MG63 (cell line): ENCODE data around the gene HOXC5. TPM values are rescaled to one million over a fixed set of nuclear protein-coding genes. Genes with fewer than 3 reads are reported as not detected.

ENCODE experiments used
- DNase-seq: peaks from one replicate; pipeline ENCODE4 v3.0.0-alpha.2; 2020
- H3K27me3 ChIP-seq: fragments of 250-450 bp; sonication (Bioruptor Pico); 2 replicates; pipeline ENCODE4 v1.5.1; 2020; ENCODE audit warnings: mild to moderate bottlenecking, moderate library complexity
- H3K36me3 ChIP-seq: fragments of 250-450 bp; sonication (Bioruptor Pico); 2 replicates; pipeline ENCODE4 v1.5.1; 2020; ENCODE audit warnings: mild to moderate bottlenecking, moderate library complexity
- H3K4me3 ChIP-seq: fragments of 250-450 bp; sonication (Bioruptor Pico); 2 replicates; pipeline ENCODE4 v1.5.1; 2020; ENCODE audit warnings: mild to moderate bottlenecking, moderate library complexity
- H3K9me3 ChIP-seq: fragments of 250-450 bp; sonication (Bioruptor Pico); 2 replicates; pipeline ENCODE4 v1.5.1; 2020; ENCODE audit warnings: mild to moderate bottlenecking, moderate library complexity
- total RNA-seq: library from RNA; depleted of rRNA; stranded (reverse); fragments of >200 nt; shearing (Covaris generic); gene quantifications from 2 replicates; pipeline ENCODE4 v1.2.3, GENCODE V29; 2014; ENCODE audit warnings: low replicate concordance

HOXC5 gene
- total RNA-seq, 1 experiment from 2014 or later: not detected

GRCh38 chr12:54022960-54023884 lies 9.6 kb upstream of the HOXC5 start:
- Histone ChIP-seq H3K4me3 (peak overlapping the region; percentile 29), H3K27me3 (no peaks in the 10 kb centered on the region), H3K36me3 (peaks cover 18% of the 10 kb centered on the region), H3K9me3 (no peaks in the 10 kb centered on the region)
- no peak for DNase-seq

- peak; percentile 45 for DNase-seq
- Histone ChIP-seq H3K27me3 (no peaks in the 10 kb centered on the region), H3K4me3 (peak overlapping the region; percentile 29), H3K9me3 (no peaks in the 10 kb centered on the region), H3K36me3 (peaks cover 26% of the 10 kb centered on the region)
Measured at GRCh38 chr12:54024127-54024526, 8.7 kb upstream of the HOXC5 start.

GRCh38 chr12:54024581-54025305 lies 8.1 kb upstream of the HOXC5 start:
- H3K9me3 ChIP-seq: no peaks in the 10 kb centered on the region
- H3K27me3 ChIP-seq: no peaks in the 10 kb centered on the region
- H3K36me3 ChIP-seq: peaks cover 27% of the 10 kb centered on the region
- peak overlapping the region; percentile 29 for H3K4me3 ChIP-seq
- DNase-seq: no peak

GRCh38 chr12:54025499-54026405 lies 7.1 kb upstream of the HOXC5 start:
- no peaks in the 10 kb centered on the region for H3K9me3 ChIP-seq
- peak; percentile 40 for DNase-seq
- H3K27me3 ChIP-seq: no peaks in the 10 kb centered on the region
- peak overlapping the region; percentile 20 for H3K4me3 ChIP-seq
- H3K36me3 ChIP-seq: peaks cover 29% of the 10 kb centered on the region

DNA sequence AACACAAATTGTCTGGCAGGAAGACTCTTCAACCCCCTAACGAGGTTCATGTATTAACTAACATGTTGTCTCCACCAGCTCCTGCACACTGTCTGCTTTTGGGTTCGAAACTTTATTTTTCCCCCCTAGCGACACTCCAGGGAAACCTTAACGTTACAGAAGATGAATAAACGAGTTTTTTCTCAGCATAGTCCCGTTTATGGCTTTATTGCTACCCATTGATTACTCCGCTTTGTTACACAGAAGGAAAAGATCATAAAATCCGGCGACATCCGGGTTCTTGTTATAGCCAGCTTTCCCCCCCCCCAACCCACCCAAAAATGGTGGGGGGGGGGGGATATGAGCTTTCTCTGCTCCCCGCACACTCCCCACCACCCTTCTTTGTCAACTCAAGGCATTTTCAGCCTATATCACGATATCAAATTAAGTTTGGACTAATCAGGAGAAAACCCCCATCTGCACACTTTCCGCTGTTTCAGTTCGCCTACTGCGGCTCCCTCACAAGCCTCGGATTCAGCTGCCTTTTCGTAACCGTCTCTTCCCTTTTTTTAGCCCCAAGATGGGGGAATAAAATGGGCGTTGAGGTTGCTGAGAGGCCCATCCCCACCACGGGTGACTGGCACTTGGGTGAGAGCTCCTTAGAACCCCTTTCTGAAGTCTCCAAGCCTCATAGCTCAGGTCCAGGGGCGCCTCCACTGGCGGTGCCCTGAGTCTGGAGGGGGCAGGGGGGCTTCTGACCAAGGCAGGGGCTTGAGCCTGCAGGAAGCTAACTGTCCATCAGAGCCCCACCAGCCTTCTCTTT lies 6.0 kb upstream of the HOXC5 start:
- Histone ChIP-seq H3K9me3 (no peaks in the 10 kb centered on the region), H3K36me3 (peaks cover 33% of the 10 kb centered on the region), H3K4me3 (no peak overlapping the region), H3K27me3 (no peaks in the 10 kb centered on the region)
- DNase-seq: no peak

GRCh38 chr12:54027442-54027786 lies 5.4 kb upstream of the HOXC5 start:
- Histone ChIP-seq H3K9me3 (no peaks in the 10 kb centered on the region), H3K27me3 (no peaks in the 10 kb centered on the region), H3K4me3 (no peak overlapping the region), H3K36me3 (peaks cover 36% of the 10 kb centered on the region)
- no peak for DNase-seq

- Histone ChIP-seq H3K4me3 (no peak within 1 kb of the TSS), H3K9me3 (no peaks in the 10 kb centered on the region), H3K27me3 (no peaks in the 10 kb centered on the region), H3K36me3 (peaks cover 42% of the 10 kb centered on the region)
- no peak for DNase-seq
Measured at GRCh38 chr12:54028314-54029201, 4.3 kb upstream of the HOXC5 start, which contains the start of gene HOXC6. HOXC6 (plus strand) TSS chr12:54028440; CDS start chr12:54028522, 82 bp downstream.

DNA sequence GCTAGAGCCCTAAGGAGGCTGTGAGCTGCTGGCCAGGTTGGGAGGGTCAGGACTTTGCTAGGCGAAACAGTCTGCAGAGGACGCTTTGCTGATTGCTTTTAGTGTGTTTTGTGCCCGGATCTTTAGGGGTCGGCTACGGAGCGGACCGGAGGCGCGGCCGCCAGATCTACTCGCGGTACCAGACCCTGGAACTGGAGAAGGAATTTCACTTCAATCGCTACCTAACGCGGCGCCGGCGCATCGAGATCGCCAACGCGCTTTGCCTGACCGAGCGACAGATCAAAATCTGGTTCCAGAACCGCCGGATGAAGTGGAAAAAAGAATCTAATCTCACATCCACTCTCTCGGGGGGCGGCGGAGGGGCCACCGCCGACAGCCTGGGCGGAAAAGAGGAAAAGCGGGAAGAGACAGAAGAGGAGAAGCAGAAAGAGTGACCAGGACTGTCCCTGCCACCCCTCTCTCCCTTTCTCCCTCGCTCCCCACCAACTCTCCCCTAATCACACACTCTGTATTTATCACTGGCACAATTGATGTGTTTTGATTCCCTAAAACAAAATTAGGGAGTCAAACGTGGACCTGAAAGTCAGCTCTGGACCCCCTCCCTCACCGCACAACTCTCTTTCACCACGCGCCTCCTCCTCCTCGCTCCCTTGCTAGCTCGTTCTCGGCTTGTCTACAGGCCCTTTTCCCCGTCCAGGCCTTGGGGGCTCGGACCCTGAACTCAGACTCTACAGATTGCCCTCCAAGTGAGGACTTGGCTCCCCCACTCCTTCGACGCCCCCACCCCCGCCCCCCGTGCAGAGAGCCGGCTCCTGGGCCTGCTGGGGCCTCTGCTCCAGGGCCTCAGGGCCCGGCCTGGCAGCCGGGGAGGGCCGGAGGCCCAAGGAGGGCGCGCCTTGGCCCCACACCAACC lies 3.1 kb upstream of the HOXC5 start:
- H3K27me3 ChIP-seq: no peaks in the 10 kb centered on the region
- H3K4me3 ChIP-seq: no peak overlapping the region
- H3K9me3 ChIP-seq: no peaks in the 10 kb centered on the region
- peaks cover 46% of the 10 kb centered on the region for H3K36me3 ChIP-seq
- no peak for DNase-seq

GRCh38 chr12:54030442-54030801 lies 2.4 kb upstream of the HOXC5 start:
- peaks cover 46% of the 10 kb centered on the region for H3K36me3 ChIP-seq

DNA sequence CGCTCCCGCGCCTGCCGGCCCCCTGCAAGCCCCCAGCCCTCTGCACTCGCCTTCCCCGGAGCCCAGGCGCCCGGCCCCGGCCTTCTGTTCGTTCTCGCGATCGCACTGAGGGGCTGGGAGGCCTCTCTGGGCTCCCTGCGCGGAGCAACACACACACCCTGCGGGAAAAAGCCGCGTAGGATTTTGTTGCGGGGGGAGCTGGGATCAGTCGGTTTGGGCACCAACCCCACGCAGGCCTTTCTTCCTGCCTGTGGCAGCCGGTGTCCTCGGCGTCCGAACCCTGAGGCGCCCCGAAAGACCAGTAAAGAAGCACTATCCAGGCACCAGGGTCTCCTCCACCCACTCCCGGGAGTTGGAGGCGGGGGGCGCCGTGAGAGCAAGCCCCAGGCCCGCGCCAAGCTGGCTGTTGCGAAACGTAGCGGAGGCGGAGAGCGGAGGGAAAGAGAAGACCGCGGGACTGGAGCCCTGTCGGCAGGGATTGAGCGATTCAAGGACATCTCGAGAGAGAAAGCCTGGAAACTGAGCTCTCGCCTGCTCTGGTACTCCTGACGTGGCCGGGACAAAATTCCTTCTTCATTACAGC lies 1.9 kb upstream of the HOXC5 start:
- Histone ChIP-seq H3K36me3 (peaks cover 46% of the 10 kb centered on the region), H3K9me3 (no peaks in the 10 kb centered on the region), H3K4me3 (no peak overlapping the region), H3K27me3 (no peaks in the 10 kb centered on the region)
- no peak for DNase-seq

More at GRCh38 chr12:54030442-54030801, 2.4 kb upstream of the HOXC5 start:
- Histone ChIP-seq H3K9me3 (no peaks in the 10 kb centered on the region), H3K27me3 (no peaks in the 10 kb centered on the region), H3K4me3 (no peak overlapping the region)
- no peak for DNase-seq

- Histone ChIP-seq H3K27me3 (no peaks in the 10 kb centered on the region), H3K36me3 (peaks cover 46% of the 10 kb centered on the region), H3K4me3 (no peak overlapping the region), H3K9me3 (no peaks in the 10 kb centered on the region)
- no peak for DNase-seq
Measured at GRCh38 chr12:54031480-54031879, 1.4 kb upstream of the HOXC5 start.

DNA sequence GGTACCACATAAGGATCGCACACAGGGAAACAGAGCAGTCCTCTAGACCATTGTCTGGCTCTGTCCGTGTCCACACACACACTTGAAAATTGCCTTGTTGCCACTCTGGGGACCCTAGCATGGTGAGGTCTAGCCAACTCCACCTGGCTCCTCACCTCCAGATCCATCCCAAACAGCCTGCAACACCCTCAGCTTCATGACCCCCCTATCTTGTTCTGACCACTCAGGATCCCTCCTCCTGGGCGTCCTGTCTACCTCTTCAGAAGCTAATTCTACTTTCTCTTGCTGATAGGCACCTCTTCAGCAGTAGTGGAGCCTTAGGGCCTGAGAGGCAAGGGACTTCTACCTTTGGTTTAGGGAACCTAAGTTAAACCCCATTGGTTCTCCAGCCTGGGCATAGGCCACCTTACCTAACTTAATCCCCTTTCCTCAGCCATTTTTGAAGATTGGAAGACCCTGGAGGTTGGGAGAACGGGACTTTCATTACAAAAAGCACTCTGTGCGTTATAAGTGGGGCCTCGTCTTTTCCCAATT lies 697 bp upstream of the HOXC5 start:
- Histone ChIP-seq H3K27me3 (no peaks in the 10 kb centered on the region), H3K9me3 (no peaks in the 10 kb centered on the region), H3K36me3 (peaks cover 46% of the 10 kb centered on the region), H3K4me3 (no peak overlapping the region)
- DNase-seq: no peak

DNA sequence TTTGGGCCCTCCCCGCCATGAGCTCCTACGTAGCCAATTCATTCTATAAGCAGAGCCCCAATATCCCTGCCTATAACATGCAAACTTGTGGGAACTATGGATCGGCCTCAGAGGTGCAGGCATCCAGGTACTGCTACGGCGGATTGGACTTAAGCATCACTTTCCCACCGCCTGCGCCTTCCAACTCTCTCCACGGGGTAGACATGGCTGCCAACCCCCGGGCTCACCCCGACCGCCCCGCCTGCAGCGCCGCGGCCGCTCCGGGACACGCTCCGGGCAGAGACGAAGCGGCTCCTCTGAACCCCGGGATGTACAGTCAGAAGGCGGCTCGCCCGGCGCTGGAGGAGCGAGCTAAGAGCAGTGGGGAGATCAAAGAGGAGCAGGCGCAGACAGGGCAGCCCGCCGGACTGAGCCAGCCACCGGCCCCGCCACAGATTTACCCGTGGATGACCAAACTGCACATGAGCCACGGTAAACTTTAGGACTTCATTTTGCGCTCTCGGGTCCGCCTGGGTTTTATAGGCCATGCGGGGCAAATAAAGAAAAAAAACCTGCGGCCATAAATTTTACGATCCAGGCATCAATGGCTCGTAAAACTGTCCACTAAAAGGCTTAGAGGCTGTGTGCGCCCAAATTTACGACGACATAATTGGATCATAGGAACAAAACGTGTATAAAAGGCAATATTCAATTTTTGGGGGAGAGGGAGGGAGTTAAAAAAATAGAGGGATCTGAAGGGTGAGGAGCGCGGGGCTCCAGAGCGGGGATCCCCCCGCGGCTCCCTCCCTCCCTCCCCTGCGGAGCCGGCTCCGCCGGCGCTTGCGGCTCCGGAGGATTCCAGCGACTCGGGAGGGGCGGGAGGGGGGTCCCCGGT lies 493 bp downstream of the HOXC5 start:
- Histone ChIP-seq H3K4me3 (no peak overlapping the region), H3K9me3 (no peaks in the 10 kb centered on the region), H3K36me3 (peaks cover 44% of the 10 kb centered on the region), H3K27me3 (no peaks in the 10 kb centered on the region)
- no peak for DNase-seq
